NCI-H526 treated with DMSO at 0.1 percent for 48 hours (cell line): ENCODE measurements around the gene GET3.
"Not testable (repeated sequence)": the region's sequence is repeated elsewhere in the genome, so short reads cannot be mapped to it uniquely, and the experiment has no call there.

Experiments
- DNase-seq: peaks from one replicate; lab custom pipeline; 2025; lab: John Stamatoyannopoulos, UW

The GET3 gene

GRCh38 chr19:12715929-12716328, 21.4 kb upstream of the GET3 start:
- no peak for DNase-seq

- no peak for DNase-seq
These were observed 17.0 kb upstream of the GET3 start for GRCh38 chr19:12720296-12720695.

GRCh38 chr19:12720851-12721655, 16.2 kb upstream of the GET3 start:
- DNase-seq: no peak

GRCh38 chr19:12721656-12722565, 15.4 kb upstream of the GET3 start:
- DNase-seq: no peak

- DNase-seq: peak; percentile 87
These were observed 14.5 kb upstream of the GET3 start for GRCh38 chr19:12722566-12723380.

GRCh38 chr19:12723381-12723640, 14.0 kb upstream of the GET3 start:
- DNase-seq: no peak

- peak; percentile 59 for DNase-seq
These were observed 13.5 kb upstream of the GET3 start, which contains the start of gene TNPO2 for GRCh38 chr19:12723641-12724426. TSS of gene TNPO2 (minus strand) at chr19:12723932. CDS start at chr19:12720977, 2,955 bp downstream.

GRCh38 chr19:12725612-12726011, 11.7 kb upstream of the GET3 start:
- DNase-seq: not testable (repeated sequence)

- DNase-seq: no peak
These were observed 10.3 kb upstream of the GET3 start for GRCh38 chr19:12726988-12727316.

- DNase-seq: no peak
These were observed 9.4 kb upstream of the GET3 start for GRCh38 chr19:12727745-12728433.

- DNase-seq: no peak
These were observed 7.2 kb upstream of the GET3 start for GRCh38 chr19:12730064-12730463.

- DNase-seq: no peak
These were observed 6.0 kb upstream of the GET3 start for GRCh38 chr19:12731337-12731736.

- DNase-seq: no peak
These were observed 3.7 kb upstream of the GET3 start for GRCh38 chr19:12733369-12734214.

GRCh38 chr19:12737835-12738351, 596 bp downstream of the GET3 start:
- DNase-seq: no peak

- DNase-seq: no peak
These were observed 8.0 kb downstream of the GET3 start for GRCh38 chr19:12745166-12745897.

- no peak for DNase-seq
These were observed 11.2 kb downstream of the GET3 start for GRCh38 chr19:12748489-12748888.

- DNase-seq: peak; percentile 8
These were observed 12.7 kb downstream of the GET3 start for GRCh38 chr19:12749938-12750521.

- no peak for DNase-seq
These were observed 13.6 kb downstream of the GET3 start for GRCh38 chr19:12750851-12751250.

GRCh38 chr19:12751635-12752034, 14.3 kb downstream of the GET3 start, which contains the start of gene BEST2:
TSS of gene BEST2 (plus strand) at chr19:12751791. CDS start at chr19:12752593, 802 bp downstream.
- DNase-seq: no peak
